A673 (cell line): ENCODE measurements around the gene LILRB3. TPM values are rescaled to one million over a fixed set of nuclear protein-coding genes. Genes with fewer than 3 reads are reported as not detected.
"Not testable (repeated sequence)": the region's sequence is repeated elsewhere in the genome, so short reads cannot be mapped to it uniquely, and the experiment has no call there.

ENCODE experiments used
- BruUV-seq: library from RNA; stranded (reverse); fragments of 400-500 nt; replicated peaks from 2 replicates; lab custom pipeline; 2021; lab: Mats Ljungman, UMichigan
- CTCF ChIA-PET: fragments of 300-600 bp; sonication (Branson Sonifier 250); formaldehyde crosslinking; loops from one replicate; lab custom pipeline; 2022; ENCODE audit warnings: antibody characterized with exemption; lab: Charles Lee
- POLR2A ChIA-PET: fragments of 300-600 bp; sonication (Branson Sonifier 250); formaldehyde crosslinking; loops from one replicate; lab custom pipeline; 2022; ENCODE audit warnings: antibody characterized with exemption; ENCODE audit not compliant: low non-redundant PET; lab: Charles Lee
- DNase-seq: peaks from one replicate; pipeline ENCODE4 v3.0.0-alpha.2; 2015; ENCODE audit warnings: low spot score
- H3K27ac ChIP-seq: fragments of 200-600 bp; sonication (generic); 2 replicates; pipeline ENCODE4 v1.5.1; 2016; ENCODE audit warnings: mixed run types, low read depth, mild to moderate bottlenecking, mixed read lengths, antibody characterized with exemption, low read length; ENCODE audit not compliant: poor library complexity, severe bottlenecking
- H3K27me3 ChIP-seq: fragments of 200-600 bp; sonication (generic); replicated peaks from 2 replicates; pipeline ENCODE4 v1.6.1; 2017; ENCODE audit warnings: mixed run types, low read depth, mild to moderate bottlenecking, mixed read lengths, antibody characterized with exemption, low read length; ENCODE audit not compliant: insufficient read depth, poor library complexity
- H3K36me3 ChIP-seq: fragments of 200-600 bp; sonication (generic); 2 replicates; pipeline ENCODE4 v1.6.1; 2016; ENCODE audit warnings: mixed run types, mild to moderate bottlenecking, mixed read lengths, antibody characterized with exemption, low read length; ENCODE audit not compliant: insufficient read depth, poor library complexity, severe bottlenecking
- H3K4me1 ChIP-seq: fragments of 200-600 bp; sonication (generic); 2 replicates; pipeline ENCODE4 v1.6.1; 2017; ENCODE audit warnings: mixed run types, mild to moderate bottlenecking, mixed read lengths, antibody characterized with exemption, low read length; ENCODE audit not compliant: insufficient read depth, poor library complexity, severe bottlenecking
- H3K4me3 ChIP-seq: fragments of 200-600 bp; sonication (generic); 2 replicates; pipeline ENCODE4 v1.5.1; 2016; ENCODE audit warnings: low read depth, mixed run types, mild to moderate bottlenecking, mixed read lengths, low read length; ENCODE audit not compliant: poor library complexity, severe bottlenecking
- H3K9me3 ChIP-seq: fragments of 200-600 bp; sonication (generic); 2 replicates; pipeline ENCODE4 v1.6.1; 2016; ENCODE audit warnings: mixed run types, low read depth, mild to moderate bottlenecking, mixed read lengths, antibody characterized with exemption, low read length; ENCODE audit not compliant: poor library complexity, severe bottlenecking
- EZH2 ChIP-seq: fragments of 200-600 bp; sonication (generic); IDR thresholded peaks from 2 replicates; pipeline ENCODE4 v1.6.1; 2017; ENCODE audit warnings: borderline replicate concordance, low read depth, mild to moderate bottlenecking, mixed read lengths, antibody characterized with exemption, low read length; ENCODE audit not compliant: poor library complexity, severe bottlenecking
- intact Hi-C: fragments of 100-400 bp; cut with micrococcal nuclease; formaldehyde crosslinking; loops from one replicate; pipeline ENCODE4 v1.10.0; 2022; ENCODE audit not compliant: unreplicated experiment
- total RNA-seq: library from RNA; stranded (reverse); gene quantifications from 2 replicates; pipeline ENCODE4 v1.2.3, GENCODE V29; 2021
- TF ChIP-seq, protein P1 (sequence below): fragments of 300-800, 200-600 bp; sonication (generic); conservative IDR thresholded peaks from 2 replicates; pipeline ENCODE4 v1.5.1; 2017; ENCODE audit warnings: low read depth, mild to moderate bottlenecking, antibody characterized with exemption, low read length, moderate library complexity, mixed read lengths

Gene LILRB3
- total RNA-seq, 1 experiment from 2014 or later, result not detected

DNA sequence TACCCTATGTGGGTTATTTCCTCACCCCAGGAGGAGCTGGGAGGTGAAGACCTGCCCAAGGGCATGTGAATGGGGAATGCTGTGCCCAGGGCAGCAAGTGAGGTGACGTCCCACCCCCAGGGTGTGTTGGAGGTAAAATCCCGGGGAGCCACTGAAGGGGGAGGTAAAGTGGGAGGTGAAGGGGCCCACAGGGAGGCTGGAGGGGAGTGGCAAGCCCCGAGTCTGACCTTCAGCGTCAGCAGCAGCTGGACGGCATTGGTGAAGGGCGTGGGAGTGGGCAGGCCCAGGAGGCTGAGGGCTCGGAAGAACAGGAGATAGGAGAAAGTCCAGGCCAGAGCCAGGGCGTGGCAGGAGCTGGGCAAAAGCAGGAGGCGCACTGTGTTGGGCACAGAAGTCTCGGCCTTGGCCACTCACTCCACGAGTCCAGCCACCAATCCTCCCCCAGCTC lies 35.8 kb downstream of the LILRB3 start:
- Histone ChIP-seq H3K4me1 (peaks cover 12% of the 10 kb centered on the region), H3K27ac (no peak overlapping the region), H3K9me3 (no peaks in the 10 kb centered on the region), H3K36me3 (peaks cover 3% of the 10 kb centered on the region), H3K4me3 (no peak overlapping the region), H3K27me3 (no peaks in the 10 kb centered on the region)
- BruUV-seq, result no TSS peak
- CTCF ChIA-PET, result no interaction called here
- TF ChIP-seq, protein P1, sequence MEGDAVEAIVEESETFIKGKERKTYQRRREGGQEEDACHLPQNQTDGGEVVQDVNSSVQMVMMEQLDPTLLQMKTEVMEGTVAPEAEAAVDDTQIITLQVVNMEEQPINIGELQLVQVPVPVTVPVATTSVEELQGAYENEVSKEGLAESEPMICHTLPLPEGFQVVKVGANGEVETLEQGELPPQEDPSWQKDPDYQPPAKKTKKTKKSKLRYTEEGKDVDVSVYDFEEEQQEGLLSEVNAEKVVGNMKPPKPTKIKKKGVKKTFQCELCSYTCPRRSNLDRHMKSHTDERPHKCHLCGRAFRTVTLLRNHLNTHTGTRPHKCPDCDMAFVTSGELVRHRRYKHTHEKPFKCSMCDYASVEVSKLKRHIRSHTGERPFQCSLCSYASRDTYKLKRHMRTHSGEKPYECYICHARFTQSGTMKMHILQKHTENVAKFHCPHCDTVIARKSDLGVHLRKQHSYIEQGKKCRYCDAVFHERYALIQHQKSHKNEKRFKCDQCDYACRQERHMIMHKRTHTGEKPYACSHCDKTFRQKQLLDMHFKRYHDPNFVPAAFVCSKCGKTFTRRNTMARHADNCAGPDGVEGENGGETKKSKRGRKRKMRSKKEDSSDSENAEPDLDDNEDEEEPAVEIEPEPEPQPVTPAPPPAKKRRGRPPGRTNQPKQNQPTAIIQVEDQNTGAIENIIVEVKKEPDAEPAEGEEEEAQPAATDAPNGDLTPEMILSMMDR, result no peak
- TF ChIP-seq EZH2, result no peak
- no peak for DNase-seq
- POLR2A ChIA-PET, result no interaction called here
- intact Hi-C loops, result no loop called here

DNA sequence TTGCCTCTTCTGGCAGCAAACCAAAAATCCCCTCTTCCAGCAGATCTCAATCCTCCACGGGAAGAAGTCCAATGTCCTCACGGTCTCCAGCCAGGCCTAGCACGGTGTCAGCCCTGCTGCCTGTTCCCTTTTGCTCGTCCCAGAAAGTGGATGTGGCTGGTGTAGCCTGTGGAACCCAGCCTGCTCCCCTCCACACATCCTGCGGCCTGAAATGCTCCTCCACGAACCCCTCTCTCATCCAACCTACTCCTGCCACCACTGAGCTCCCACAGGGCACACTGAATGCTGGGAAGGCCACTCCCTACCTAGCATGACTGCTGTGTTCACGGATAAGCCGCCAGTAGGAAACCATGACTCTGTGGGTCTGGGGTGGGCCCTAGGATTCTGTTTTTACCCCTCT lies 36.5 kb downstream of the LILRB3 start:
- Histone ChIP-seq H3K27me3 (no peaks in the 10 kb centered on the region), H3K36me3 (peaks cover 3% of the 10 kb centered on the region), H3K4me1 (peaks cover 9% of the 10 kb centered on the region), H3K9me3 (no peaks in the 10 kb centered on the region), H3K4me3 (no peak overlapping the region), H3K27ac (no peak overlapping the region)
- POLR2A ChIA-PET, result no interaction called here
- CTCF ChIA-PET, result no interaction called here
- intact Hi-C loops, result no loop called here
- BruUV-seq, result no TSS peak
- TF ChIP-seq EZH2, result no peak
- TF ChIP-seq, protein P1, result no peak
- DNase-seq, result no peak

DNA sequence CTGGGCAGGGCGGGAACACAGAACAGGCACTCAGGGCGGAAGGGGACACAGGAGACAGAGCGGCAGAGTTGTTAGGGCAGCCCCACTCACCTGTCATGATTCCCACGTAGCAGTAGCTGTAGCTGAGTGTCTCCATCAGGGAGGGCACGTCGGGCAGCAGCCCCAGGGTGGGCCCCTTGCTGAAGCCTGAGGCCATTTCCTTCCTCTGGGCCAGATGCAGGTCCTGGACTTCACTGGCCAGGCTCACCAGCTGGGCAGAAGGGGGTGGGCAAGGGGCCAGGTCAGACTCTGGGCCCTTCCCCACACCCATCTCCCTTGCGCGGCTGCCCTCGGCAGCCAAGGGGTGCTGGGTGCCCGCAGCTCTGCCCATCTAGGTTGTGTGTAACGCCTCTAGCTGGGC lies 39.4 kb downstream of the LILRB3 start:
- TF ChIP-seq, protein P1, result no peak
- TF ChIP-seq EZH2, result no peak
- Histone ChIP-seq H3K9me3 (no peaks in the 10 kb centered on the region), H3K4me3 (no peak overlapping the region), H3K4me1 (peaks cover 5% of the 10 kb centered on the region), H3K36me3 (peaks cover 3% of the 10 kb centered on the region), H3K27me3 (no peaks in the 10 kb centered on the region), H3K27ac (no peak overlapping the region)
- DNase-seq, result no peak
- BruUV-seq, result no TSS peak
- ChIA-PET CTCF (no interaction called here), POLR2A (no interaction called here)
- intact Hi-C loops, result no loop called here

DNA sequence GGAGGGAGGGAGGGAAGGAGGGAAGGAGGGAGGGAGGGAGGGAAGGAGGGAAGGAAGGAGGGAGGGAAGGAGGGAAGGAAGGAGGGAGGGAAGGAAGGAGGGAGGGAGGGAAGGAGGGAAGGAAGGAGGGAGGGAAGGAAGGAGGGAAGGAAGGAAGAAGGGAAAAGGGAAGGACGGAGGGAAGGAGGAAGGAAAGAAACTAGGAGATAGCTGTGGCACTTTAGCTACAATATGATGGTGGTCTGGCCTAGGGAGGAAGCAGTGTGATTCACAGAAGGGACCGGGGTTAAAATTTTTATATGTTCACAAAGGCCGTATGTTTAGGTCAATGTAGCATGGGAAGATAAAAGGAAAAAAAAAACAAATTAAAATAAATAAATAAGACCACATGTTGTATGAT lies 40.9 kb downstream of the LILRB3 start:
- BruUV-seq, CTCF ChIA-PET, H3K36me3 ChIP-seq, H3K27ac ChIP-seq, intact Hi-C loops, H3K4me1 ChIP-seq, H3K27me3 ChIP-seq, DNase-seq, H3K4me3 ChIP-seq, H3K9me3 ChIP-seq: not testable (repeated sequence)
- POLR2A ChIA-PET, result interaction anchor here (0.7 kb wide), 1 partner anchor 719 kb away, joined by 8 read pairs; no protein-coding TSS in a partner anchor
